Osteocyte (in vitro differentiated cells): ENCODE measurements around the gene KRCC1. TPM values are rescaled to one million over a fixed set of nuclear protein-coding genes. Genes with fewer than 3 reads are reported as not detected.

ENCODE experiments used
- DNase-seq: peaks from one replicate; pipeline ENCODE4 v3.0.0; 2021; ENCODE audit warnings: mixed read lengths; ENCODE audit not compliant: unreplicated experiment; ENCODE audit errors: extremely low spot score
- H3K27ac Mint-ChIP-seq: one replicate; pipeline ENCODE4 v1.8.0; 2021; ENCODE audit warnings: mild to moderate bottlenecking, mixed read lengths; ENCODE audit not compliant: unreplicated experiment
- H3K27me3 Mint-ChIP-seq: one replicate; pipeline ENCODE4 v1.8.0; 2021; ENCODE audit warnings: mixed read lengths; ENCODE audit not compliant: unreplicated experiment
- H3K36me3 Mint-ChIP-seq: one replicate; pipeline ENCODE4 v1.8.0; 2021; ENCODE audit warnings: mixed read lengths; ENCODE audit not compliant: unreplicated experiment
- H3K4me1 Mint-ChIP-seq: one replicate; pipeline ENCODE4 v1.8.0; 2021; ENCODE audit warnings: mixed read lengths; ENCODE audit not compliant: unreplicated experiment
- H3K4me3 Mint-ChIP-seq: one replicate; pipeline ENCODE4 v1.8.0; 2021; ENCODE audit warnings: mild to moderate bottlenecking, moderate library complexity, mixed read lengths; ENCODE audit not compliant: unreplicated experiment
- H3K9me3 Mint-ChIP-seq: one replicate; pipeline ENCODE4 v1.8.0; 2021; ENCODE audit warnings: mixed read lengths; ENCODE audit not compliant: unreplicated experiment
- total RNA-seq: library from RNA; stranded (reverse); gene quantifications from 2 replicates; pipeline ENCODE4 v1.2.1, GENCODE V29; 2021
- TF ChIP-seq, protein P1 (sequence below): fragments of 200-600 bp; sonication (generic); IDR thresholded peaks from 2 replicates; pipeline ENCODE4 v1.5.0; 2021; ENCODE audit warnings: antibody characterized with exemption, mild to moderate bottlenecking, moderate library complexity

Gene KRCC1
- total RNA-seq, 1 donor from 2014 or later, result 22.4 TPM

DNA sequence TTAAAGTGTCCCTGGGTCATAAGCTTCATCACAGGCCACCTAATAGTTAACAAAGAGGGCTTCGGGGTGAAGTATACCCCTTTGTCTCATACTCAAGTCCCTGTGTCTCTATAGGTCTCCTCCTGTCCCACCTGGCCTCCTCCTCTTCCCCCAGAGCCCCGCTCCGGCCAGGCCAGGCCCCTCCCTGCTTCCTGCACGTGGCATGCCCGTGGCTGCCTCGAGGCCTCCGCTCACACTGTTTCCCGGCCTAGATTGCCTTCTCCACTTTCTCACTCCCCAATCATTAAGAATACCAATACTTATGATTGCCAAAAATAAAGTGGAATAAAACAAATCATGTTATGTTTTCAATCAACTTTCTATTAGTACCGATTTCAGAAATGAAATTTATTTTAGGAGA lies 30.8 kb upstream of the KRCC1 start:
- no peak for DNase-seq
- Mint-ChIP-seq H3K27ac (no peak overlapping the region), H3K36me3 (no peaks in the 10 kb centered on the region), H3K4me1 (no peaks in the 10 kb centered on the region), H3K9me3 (no peaks in the 10 kb centered on the region), H3K27me3 (peaks cover 4% of the 10 kb centered on the region), H3K4me3 (no peak overlapping the region)
- TF ChIP-seq, protein P1, sequence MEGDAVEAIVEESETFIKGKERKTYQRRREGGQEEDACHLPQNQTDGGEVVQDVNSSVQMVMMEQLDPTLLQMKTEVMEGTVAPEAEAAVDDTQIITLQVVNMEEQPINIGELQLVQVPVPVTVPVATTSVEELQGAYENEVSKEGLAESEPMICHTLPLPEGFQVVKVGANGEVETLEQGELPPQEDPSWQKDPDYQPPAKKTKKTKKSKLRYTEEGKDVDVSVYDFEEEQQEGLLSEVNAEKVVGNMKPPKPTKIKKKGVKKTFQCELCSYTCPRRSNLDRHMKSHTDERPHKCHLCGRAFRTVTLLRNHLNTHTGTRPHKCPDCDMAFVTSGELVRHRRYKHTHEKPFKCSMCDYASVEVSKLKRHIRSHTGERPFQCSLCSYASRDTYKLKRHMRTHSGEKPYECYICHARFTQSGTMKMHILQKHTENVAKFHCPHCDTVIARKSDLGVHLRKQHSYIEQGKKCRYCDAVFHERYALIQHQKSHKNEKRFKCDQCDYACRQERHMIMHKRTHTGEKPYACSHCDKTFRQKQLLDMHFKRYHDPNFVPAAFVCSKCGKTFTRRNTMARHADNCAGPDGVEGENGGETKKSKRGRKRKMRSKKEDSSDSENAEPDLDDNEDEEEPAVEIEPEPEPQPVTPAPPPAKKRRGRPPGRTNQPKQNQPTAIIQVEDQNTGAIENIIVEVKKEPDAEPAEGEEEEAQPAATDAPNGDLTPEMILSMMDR, result no peak

DNA sequence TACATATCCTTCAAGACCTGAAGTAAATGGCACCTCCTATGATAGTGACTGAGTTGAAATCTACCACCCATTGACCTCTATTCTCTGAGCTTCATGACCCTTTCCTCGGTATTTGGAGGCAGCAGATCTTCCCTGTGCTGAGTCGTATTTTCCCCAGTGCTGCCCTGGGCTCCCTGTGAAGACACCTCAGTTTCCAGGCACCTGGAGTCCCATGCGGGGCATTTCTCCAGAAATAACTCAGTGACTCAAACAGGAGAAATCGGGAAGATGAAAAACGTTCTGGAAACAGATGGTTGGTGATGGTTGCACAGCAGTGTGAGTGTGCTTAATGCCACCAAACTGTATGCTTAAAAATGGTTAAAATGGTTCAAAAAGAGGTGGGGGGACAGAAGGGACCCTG lies 30.0 kb upstream of the KRCC1 start:
- no peaks in the 10 kb centered on the region for H3K9me3 Mint-ChIP-seq
- no peak overlapping the region for H3K4me3 Mint-ChIP-seq
- DNase-seq, result no peak
- peaks cover 4% of the 10 kb centered on the region for H3K27me3 Mint-ChIP-seq
- TF ChIP-seq, protein P1, result no peak
- H3K27ac Mint-ChIP-seq, result no peak overlapping the region
- H3K36me3 Mint-ChIP-seq, result no peaks in the 10 kb centered on the region
- no peaks in the 10 kb centered on the region for H3K4me1 Mint-ChIP-seq

DNA sequence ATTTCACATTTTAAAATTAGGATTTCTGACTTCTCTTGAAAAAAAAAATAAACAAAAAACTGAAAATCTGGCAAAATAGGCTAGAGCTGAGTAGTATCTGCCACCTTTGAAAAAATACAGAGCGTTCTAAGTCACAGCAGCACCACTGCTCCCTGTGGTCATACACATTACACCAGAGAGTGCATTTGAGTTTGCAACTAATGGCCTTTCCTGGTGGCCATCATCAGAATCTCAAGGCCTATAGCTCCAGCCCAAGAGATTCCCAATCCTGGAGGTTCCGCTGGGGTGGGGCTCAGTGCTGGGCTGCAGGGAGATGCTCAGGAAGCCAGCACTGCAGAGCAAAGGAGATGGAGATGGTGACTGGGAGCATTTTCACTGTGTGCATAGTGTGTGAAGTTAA lies 29.5 kb upstream of the KRCC1 start:
- Mint-ChIP-seq H3K27ac (no peak overlapping the region), H3K4me3 (no peak overlapping the region), H3K9me3 (no peaks in the 10 kb centered on the region), H3K4me1 (no peaks in the 10 kb centered on the region), H3K27me3 (peaks cover 4% of the 10 kb centered on the region), H3K36me3 (no peaks in the 10 kb centered on the region)
- TF ChIP-seq, protein P1, result no peak
- DNase-seq, result no peak

DNA sequence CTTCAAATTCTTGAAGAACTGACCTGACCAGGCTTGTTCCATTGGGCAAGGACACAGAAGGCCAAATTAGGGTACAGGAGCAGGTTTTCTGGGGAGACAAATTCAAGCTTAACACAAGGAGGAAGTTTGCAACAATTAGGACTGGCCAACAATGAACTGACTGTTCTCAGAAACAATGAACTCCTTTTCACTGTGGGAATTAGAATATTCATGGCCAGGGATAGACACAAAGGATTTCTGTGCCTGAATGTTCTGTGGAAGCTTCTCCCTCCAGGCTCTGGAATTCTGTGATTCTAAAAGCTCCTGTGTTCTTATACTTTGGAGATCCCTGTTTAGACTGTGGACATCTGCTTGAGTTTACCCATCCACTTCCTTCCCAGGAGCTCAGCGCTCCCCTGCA lies 27.2 kb upstream of the KRCC1 start:
- Mint-ChIP-seq H3K27ac (no peak overlapping the region), H3K9me3 (no peaks in the 10 kb centered on the region), H3K27me3 (peaks cover 4% of the 10 kb centered on the region), H3K4me1 (no peaks in the 10 kb centered on the region), H3K36me3 (no peaks in the 10 kb centered on the region), H3K4me3 (no peak overlapping the region)
- no peak for DNase-seq
- TF ChIP-seq, protein P1, result no peak

DNA sequence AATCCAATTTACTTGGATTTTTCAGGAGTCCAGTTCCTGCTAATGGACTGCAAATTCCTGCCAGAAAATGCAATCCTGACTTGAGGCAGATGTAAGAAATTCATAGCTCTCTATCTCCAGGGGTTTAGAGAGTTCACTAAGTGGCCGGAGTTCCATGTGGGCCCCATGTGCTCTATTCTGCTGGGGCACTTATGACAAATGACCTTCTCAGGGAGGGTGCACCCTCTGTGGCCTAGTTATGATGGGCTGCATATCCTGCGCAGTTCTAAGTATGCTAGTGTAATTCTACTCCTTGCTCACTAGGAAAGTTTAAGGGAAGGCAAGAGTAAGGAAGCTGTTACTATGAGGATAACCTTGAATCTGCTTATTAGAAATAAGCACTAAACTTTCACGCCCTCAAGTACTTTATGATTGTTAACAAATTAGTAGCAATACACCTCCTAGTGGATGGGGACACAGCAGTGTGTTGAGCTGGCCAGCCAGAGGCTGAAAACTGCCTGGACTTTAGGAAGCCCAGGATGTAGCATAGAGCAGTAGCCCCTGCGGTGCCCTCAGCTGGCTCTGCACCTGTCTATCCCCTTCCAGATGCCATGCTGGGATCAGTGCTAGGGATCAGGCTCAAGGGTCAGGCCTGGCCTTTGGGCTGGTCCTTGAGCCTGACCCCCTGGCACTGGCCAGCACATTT lies 26.5 kb upstream of the KRCC1 start:
- Mint-ChIP-seq H3K36me3 (no peaks in the 10 kb centered on the region), H3K9me3 (no peaks in the 10 kb centered on the region), H3K27ac (no peak overlapping the region), H3K27me3 (peaks cover 4% of the 10 kb centered on the region), H3K4me3 (no peak overlapping the region), H3K4me1 (no peaks in the 10 kb centered on the region)
- TF ChIP-seq, protein P1, result no peak
- no peak for DNase-seq
